Liver (tissue), 9 donors: ENCODE measurements around the gene FBN2. TPM values are rescaled to one million over a fixed set of nuclear protein-coding genes. Genes with fewer than 3 reads are reported as not detected.

ENCODE experiments used
- DNase-seq: peaks from one replicate; pipeline ENCODE4 v3.0.0-alpha.2; 2017; ENCODE audit warnings: low spot score
- H3K27ac ChIP-seq, 2 donors: one replicate each; pipeline ENCODE4 v1.7.0; 2013; ENCODE audit warnings: inconsistent platforms in 2 of 2, low read length in 2 of 2, control low read depth in 1 of 2, low read depth in 1 of 2, mild to moderate bottlenecking in 1 of 2
- H3K27me3 ChIP-seq, 4 donors: one replicate each; pipeline versions ENCODE4 v1.6.1 to v1.7.0; 2013; ENCODE audit warnings: low read length in 3 of 4, inconsistent platforms in 1 of 4, mild to moderate bottlenecking in 1 of 4, moderate library complexity in 1 of 4; ENCODE audit not compliant: control insufficient read depth in 4 of 4, insufficient read depth in 4 of 4
- H3K36me3 ChIP-seq, 4 donors: one replicate each; pipeline versions ENCODE4 v1.6.1 to v1.7.0; 2013; ENCODE audit warnings: low read length in 3 of 4, mild to moderate bottlenecking in 3 of 4, low read depth in 1 of 4, moderate library complexity in 1 of 4; ENCODE audit not compliant: control insufficient read depth in 4 of 4, insufficient read depth in 3 of 4
- H3K4me1 ChIP-seq, 4 donors: one replicate each; pipeline versions ENCODE4 v1.6.1 to v1.7.0; 2013; ENCODE audit warnings: low read length in 3 of 4, mild to moderate bottlenecking in 3 of 4, moderate library complexity in 1 of 4; ENCODE audit not compliant: control insufficient read depth in 4 of 4, insufficient read depth in 4 of 4
- H3K4me3 ChIP-seq, 3 donors: one replicate each; pipeline versions ENCODE4 v1.6.1 to v1.7.0; 2013; ENCODE audit warnings: low read length in 3 of 3, control low read depth in 1 of 3, low read depth in 1 of 3, mild to moderate bottlenecking in 1 of 3
- H3K9ac ChIP-seq, 2 donors: one replicate each; pipeline ENCODE4 v1.7.0; 2013; ENCODE audit warnings: low read length in 2 of 2, mild to moderate bottlenecking in 2 of 2, moderate library complexity in 2 of 2, control low read depth in 1 of 2, low read depth in 1 of 2
- H3K9me3 ChIP-seq, 4 donors: one replicate each; pipeline versions ENCODE4 v1.6.1 to v1.7.0; 2013; ENCODE audit warnings: low read length in 3 of 4; ENCODE audit not compliant: control insufficient read depth in 4 of 4
- CTCF ChIP-seq: fragments of 150-350 bp; IDR thresholded peaks from 2 replicates; pipeline ENCODE4 v1.5.1; 2017; ENCODE audit warnings: improper control_type of control experiment, low read depth, low read length; ENCODE audit not compliant: missing input control
- FOXA1 ChIP-seq: IDR thresholded peaks from 2 replicates; pipeline ENCODE4 v1.6.1; 2016; ENCODE audit warnings: antibody characterized with exemption
- FOXA2 ChIP-seq: IDR thresholded peaks from 2 replicates; pipeline ENCODE4 v1.6.1; 2016; ENCODE audit warnings: antibody characterized with exemption
- GABPA ChIP-seq, 2 donors: IDR thresholded peaks in 1 of 2; conservative IDR thresholded peaks in 1 of 2; 2 replicates each; pipeline ENCODE4 v1.6.1; 2016; ENCODE audit warnings: antibody characterized with exemption in 2 of 2, mild to moderate bottlenecking in 1 of 2, moderate library complexity in 1 of 2
- JUND ChIP-seq, 2 donors: IDR thresholded peaks; 2 replicates each; pipeline ENCODE4 v1.6.1; 2016; ENCODE audit warnings: antibody characterized with exemption in 2 of 2
- RAD21 ChIP-seq, 2 donors: IDR thresholded peaks; 2 replicates each; pipeline ENCODE4 v1.6.1; 2016; ENCODE audit warnings: antibody characterized with exemption in 2 of 2, mild to moderate bottlenecking in 2 of 2
- RXRA ChIP-seq, 2 donors: IDR thresholded peaks; 2 replicates each; pipeline ENCODE4 v1.6.1; 2017 to 2018; ENCODE audit warnings: antibody characterized with exemption in 2 of 2, mild to moderate bottlenecking in 1 of 2
- SP1 ChIP-seq: IDR thresholded peaks from 2 replicates; pipeline ENCODE4 v1.6.1; 2018; ENCODE audit warnings: antibody characterized with exemption, mild to moderate bottlenecking
- TAF1 ChIP-seq: conservative IDR thresholded peaks from 2 replicates; pipeline ENCODE4 v1.6.1; 2016; ENCODE audit warnings: antibody characterized with exemption, mild to moderate bottlenecking
- WGBS: extraction: QIAGEN DNeasy Blood & Tissue Kit; methylation state at CpG from one replicate; pipeline ENCODE4 v1.1.7; 2013; 5-methylcytosine and 5-hydroxymethylcytosine counted together
- polyA plus RNA-seq, 2 donors: library from polyadenylated mRNA; stranded (reverse) in 1 of 2; unstranded in 1 of 2; fragments of 200-250 nt in 1 of 2; fragments of >200 nt in 1 of 2; fragmentation: Nextera tagmentation in 1 of 2; extraction: Ambion mirVana in 1 of 2; gene quantifications; one replicate each; pipeline versions ENCODE4 v1.2.1 to v1.2.3, GENCODE V29; 2013 to 2015
- total RNA-seq, 2 donors: library from RNA; depleted of rRNA; stranded (reverse); fragments of >200 nt; gene quantifications; one replicate each; pipeline ENCODE4 v1.2.3, GENCODE V29; 2014
- TF ChIP-seq, protein P1 (sequence below): IDR thresholded peaks from 2 replicates; pipeline ENCODE4 v1.6.1; 2016; ENCODE audit warnings: antibody characterized with exemption, mild to moderate bottlenecking
- TF ChIP-seq, protein P2 (sequence below): IDR thresholded peaks from 2 replicates; pipeline ENCODE4 v1.6.1; 2016; ENCODE audit warnings: antibody characterized with exemption
- TF ChIP-seq, protein P3 (sequence below): IDR thresholded peaks from 2 replicates; pipeline ENCODE4 v1.6.1; 2016; ENCODE audit warnings: antibody characterized with exemption
- TF ChIP-seq, protein P4 (sequence below): IDR thresholded peaks from 2 replicates; pipeline ENCODE4 v1.6.1; 2016; ENCODE audit warnings: antibody characterized with exemption
- donor health status: healthy.
- donor health status: healthy.
- donor health status: healthy.
- donor health status: healthy.
- donor health status: healthy.

Gene FBN2
- total and polyA plus RNA-seq, 4 donors, result 0.08 to 4.1 (median 0.47) TPM

- TF ChIP-seq, protein P1, sequence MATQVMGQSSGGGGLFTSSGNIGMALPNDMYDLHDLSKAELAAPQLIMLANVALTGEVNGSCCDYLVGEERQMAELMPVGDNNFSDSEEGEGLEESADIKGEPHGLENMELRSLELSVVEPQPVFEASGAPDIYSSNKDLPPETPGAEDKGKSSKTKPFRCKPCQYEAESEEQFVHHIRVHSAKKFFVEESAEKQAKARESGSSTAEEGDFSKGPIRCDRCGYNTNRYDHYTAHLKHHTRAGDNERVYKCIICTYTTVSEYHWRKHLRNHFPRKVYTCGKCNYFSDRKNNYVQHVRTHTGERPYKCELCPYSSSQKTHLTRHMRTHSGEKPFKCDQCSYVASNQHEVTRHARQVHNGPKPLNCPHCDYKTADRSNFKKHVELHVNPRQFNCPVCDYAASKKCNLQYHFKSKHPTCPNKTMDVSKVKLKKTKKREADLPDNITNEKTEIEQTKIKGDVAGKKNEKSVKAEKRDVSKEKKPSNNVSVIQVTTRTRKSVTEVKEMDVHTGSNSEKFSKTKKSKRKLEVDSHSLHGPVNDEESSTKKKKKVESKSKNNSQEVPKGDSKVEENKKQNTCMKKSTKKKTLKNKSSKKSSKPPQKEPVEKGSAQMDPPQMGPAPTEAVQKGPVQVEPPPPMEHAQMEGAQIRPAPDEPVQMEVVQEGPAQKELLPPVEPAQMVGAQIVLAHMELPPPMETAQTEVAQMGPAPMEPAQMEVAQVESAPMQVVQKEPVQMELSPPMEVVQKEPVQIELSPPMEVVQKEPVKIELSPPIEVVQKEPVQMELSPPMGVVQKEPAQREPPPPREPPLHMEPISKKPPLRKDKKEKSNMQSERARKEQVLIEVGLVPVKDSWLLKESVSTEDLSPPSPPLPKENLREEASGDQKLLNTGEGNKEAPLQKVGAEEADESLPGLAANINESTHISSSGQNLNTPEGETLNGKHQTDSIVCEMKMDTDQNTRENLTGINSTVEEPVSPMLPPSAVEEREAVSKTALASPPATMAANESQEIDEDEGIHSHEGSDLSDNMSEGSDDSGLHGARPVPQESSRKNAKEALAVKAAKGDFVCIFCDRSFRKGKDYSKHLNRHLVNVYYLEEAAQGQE, result no peak
- TF ChIP-seq, protein P2, sequence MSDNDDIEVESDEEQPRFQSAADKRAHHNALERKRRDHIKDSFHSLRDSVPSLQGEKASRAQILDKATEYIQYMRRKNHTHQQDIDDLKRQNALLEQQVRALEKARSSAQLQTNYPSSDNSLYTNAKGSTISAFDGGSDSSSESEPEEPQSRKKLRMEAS, result no peak
These were observed 301.7 kb downstream of the FBN2 start (continued) for GRCh38 chr5:128236334-128236733.

DNA sequence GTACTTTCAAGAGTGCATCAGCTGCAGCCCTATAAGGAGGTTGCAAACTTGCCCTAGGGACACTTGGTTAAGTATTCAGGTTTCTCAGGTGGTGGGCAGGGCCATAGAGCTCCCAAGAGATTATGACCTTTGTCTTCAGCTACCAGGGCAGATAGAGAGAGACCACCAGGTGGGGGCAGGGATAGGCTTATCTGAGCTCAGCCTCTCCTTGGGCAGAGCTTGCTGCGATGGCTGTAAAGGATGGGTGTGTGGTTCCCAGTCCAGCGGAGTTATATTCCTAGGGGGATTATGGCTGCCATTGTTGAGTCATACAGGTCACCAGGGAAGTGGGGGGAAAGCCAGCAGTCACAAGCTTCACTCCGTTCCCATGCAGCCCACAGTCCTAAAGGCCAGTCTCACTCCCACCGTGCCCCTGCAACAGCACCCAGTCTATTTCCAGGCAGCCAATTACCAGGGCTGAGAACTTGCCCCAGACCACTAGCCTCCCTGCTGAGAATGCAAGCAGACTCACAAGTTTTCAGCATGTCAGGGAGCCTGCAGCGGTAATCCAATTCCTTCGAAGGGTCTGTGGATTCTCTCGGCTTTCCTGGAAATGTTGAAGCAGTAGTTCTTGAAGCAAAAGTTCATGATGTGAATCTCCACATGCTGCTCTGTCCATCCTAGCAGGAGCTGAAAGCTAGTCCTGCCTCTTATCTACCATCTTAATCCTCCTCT is 303.0 kb downstream of the FBN2 start:
- H3K4me3 ChIP-seq, result no peak overlapping the region
- H3K9ac ChIP-seq, result no peak overlapping the region
- TF ChIP-seq, protein P3, sequence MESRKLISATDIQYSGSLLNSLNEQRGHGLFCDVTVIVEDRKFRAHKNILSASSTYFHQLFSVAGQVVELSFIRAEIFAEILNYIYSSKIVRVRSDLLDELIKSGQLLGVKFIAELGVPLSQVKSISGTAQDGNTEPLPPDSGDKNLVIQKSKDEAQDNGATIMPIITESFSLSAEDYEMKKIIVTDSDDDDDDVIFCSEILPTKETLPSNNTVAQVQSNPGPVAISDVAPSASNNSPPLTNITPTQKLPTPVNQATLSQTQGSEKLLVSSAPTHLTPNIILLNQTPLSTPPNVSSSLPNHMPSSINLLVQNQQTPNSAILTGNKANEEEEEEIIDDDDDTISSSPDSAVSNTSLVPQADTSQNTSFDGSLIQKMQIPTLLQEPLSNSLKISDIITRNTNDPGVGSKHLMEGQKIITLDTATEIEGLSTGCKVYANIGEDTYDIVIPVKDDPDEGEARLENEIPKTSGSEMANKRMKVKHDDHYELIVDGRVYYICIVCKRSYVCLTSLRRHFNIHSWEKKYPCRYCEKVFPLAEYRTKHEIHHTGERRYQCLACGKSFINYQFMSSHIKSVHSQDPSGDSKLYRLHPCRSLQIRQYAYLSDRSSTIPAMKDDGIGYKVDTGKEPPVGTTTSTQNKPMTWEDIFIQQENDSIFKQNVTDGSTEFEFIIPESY, result no peak
- TF ChIP-seq TAF1, result no peak
- TF ChIP-seq, protein P2, result no peak
- H3K27ac ChIP-seq, result no peak overlapping the region
- H3K36me3 ChIP-seq, result no peaks in the 10 kb centered on the region
- H3K9me3 ChIP-seq, result no peaks in the 10 kb centered on the region
- no peaks in the 10 kb centered on the region for H3K4me1 ChIP-seq
- DNase-seq, result no peak
- H3K27me3 ChIP-seq, result peaks cover 0 to 3% (median 1%) of the 10 kb centered on the region in 4 donors
- WGBS, result 84% methylated on average over 7 of the region's 7 CpGs

DNA sequence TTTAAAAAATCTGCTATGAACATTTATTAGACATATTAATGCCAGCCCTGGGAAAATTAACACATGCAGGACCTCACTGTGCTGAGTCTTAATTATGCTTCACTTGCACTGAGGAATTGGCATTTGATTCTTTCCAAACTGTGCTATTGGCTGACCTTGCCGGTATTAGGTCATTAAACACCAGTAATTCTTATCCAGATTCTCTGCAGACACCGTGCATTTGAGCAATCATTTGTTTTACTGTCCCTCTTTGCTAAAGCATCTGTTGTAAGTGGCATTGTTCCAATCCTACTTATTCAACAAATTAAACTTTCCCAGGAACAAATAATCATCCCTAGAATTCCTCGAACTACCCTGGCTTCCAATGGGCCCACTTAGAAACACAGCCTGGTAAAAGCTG is 309.5 kb downstream of the FBN2 start:
- H3K27me3 ChIP-seq, result peaks cover 0 to 3% (median 0%) of the 10 kb centered on the region in 4 donors
- H3K9me3 ChIP-seq, result no peaks in the 10 kb centered on the region
- WGBS, result 50% methylated on average over 3 of the region's 3 CpGs
- H3K27ac ChIP-seq, result no peak overlapping the region
- H3K9ac ChIP-seq, result no peak overlapping the region
- no peak for DNase-seq
- H3K4me3 ChIP-seq, result no peak overlapping the region
- no peaks in the 10 kb centered on the region for H3K4me1 ChIP-seq
- no peaks in the 10 kb centered on the region for H3K36me3 ChIP-seq
- TF ChIP-seq TAF1, result no peak
- TF ChIP-seq, protein P3, result no peak
- no peak for TF ChIP-seq FOXA1
- TF ChIP-seq RAD21 (IDR thresholded peaks at IDR 0.05), result no peak
- TF ChIP-seq SP1, result no peak
- no peak for TF ChIP-seq CTCF
- TF ChIP-seq, protein P2, result no peak
- TF ChIP-seq FOXA2, result no peak
- no peak for TF ChIP-seq GABPA (IDR thresholded peaks at IDR 0.05 in 1 of 2, conservative IDR thresholded peaks at IDR 0.05 in 1 of 2)
- TF ChIP-seq, protein P4, sequence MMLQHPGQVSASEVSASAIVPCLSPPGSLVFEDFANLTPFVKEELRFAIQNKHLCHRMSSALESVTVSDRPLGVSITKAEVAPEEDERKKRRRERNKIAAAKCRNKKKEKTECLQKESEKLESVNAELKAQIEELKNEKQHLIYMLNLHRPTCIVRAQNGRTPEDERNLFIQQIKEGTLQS, result no peak
- TF ChIP-seq, protein P1, result no peak
- TF ChIP-seq RXRA (IDR thresholded peaks at IDR 0.05), result no peak
- TF ChIP-seq JUND (IDR thresholded peaks at IDR 0.05), result no peak
